Measurements from ENCODE around the gene SGSH. TPM values are rescaled to one million over a fixed set of nuclear protein-coding genes. Genes with fewer than 3 reads are reported as not detected.

The SGSH gene
- total RNA-seq, 1 donor from 2014 or later, result 53.7 TPM

GRCh38 chr17:80176757-80177156, 43.4 kb downstream of the SGSH start:
- Mint-ChIP-seq H3K36me3 (no peaks in the 10 kb centered on the region), H3K27me3 (ENCODE audit: low read depth) (no peaks in the 10 kb centered on the region), H3K4me3 (no peak overlapping the region), H3K27ac (no peak overlapping the region), H3K4me1 (peaks cover 3% of the 10 kb centered on the region), H3K9me3 (no peaks in the 10 kb centered on the region)
- TF ChIP-seq, protein P1, sequence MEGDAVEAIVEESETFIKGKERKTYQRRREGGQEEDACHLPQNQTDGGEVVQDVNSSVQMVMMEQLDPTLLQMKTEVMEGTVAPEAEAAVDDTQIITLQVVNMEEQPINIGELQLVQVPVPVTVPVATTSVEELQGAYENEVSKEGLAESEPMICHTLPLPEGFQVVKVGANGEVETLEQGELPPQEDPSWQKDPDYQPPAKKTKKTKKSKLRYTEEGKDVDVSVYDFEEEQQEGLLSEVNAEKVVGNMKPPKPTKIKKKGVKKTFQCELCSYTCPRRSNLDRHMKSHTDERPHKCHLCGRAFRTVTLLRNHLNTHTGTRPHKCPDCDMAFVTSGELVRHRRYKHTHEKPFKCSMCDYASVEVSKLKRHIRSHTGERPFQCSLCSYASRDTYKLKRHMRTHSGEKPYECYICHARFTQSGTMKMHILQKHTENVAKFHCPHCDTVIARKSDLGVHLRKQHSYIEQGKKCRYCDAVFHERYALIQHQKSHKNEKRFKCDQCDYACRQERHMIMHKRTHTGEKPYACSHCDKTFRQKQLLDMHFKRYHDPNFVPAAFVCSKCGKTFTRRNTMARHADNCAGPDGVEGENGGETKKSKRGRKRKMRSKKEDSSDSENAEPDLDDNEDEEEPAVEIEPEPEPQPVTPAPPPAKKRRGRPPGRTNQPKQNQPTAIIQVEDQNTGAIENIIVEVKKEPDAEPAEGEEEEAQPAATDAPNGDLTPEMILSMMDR (IDR thresholded peaks at IDR 0.05; ENCODE audit: unreplicated experiment), result no peak
- no peak for DNase-seq (ENCODE audit: low spot score in 2 of 2, unreplicated experiment in 2 of 2)

- no peaks in the 10 kb centered on the region for H3K27me3 Mint-ChIP-seq (ENCODE audit: low read depth)
- TF ChIP-seq, protein P1 (IDR thresholded peaks at IDR 0.05; ENCODE audit: unreplicated experiment), result no peak
- peaks cover 15% of the 10 kb centered on the region for H3K4me1 Mint-ChIP-seq
- H3K9me3 Mint-ChIP-seq, result peaks cover 1% of the 10 kb centered on the region
- H3K36me3 Mint-ChIP-seq, result no peaks in the 10 kb centered on the region
- H3K4me3 Mint-ChIP-seq, result no peak overlapping the region
- H3K27ac Mint-ChIP-seq, result no peak overlapping the region
- no peak for DNase-seq (ENCODE audit: low spot score in 2 of 2, unreplicated experiment in 2 of 2)
Observed at GRCh38 chr17:80173916-80174315, 46.2 kb downstream of the SGSH start.

DNA sequence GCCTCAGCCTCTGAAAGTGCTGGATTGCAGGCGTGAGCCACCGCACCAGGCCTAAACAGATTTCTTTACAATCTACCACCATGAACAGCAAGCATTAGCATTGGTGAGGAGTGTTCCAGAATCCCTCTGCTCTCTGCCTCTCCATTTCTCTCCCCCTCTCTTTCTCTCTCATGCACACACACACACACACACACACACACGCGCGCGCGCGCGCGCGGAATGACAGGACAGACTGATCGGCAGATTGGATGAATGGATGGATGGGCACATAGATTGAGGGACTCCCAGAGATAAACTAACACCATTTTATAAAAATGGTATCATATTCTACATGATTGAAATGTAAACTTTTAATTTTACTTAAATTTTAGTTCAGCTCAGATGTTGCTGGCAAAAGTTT, 47.0 kb downstream of the SGSH start:
- Mint-ChIP-seq H3K36me3 (no peaks in the 10 kb centered on the region), H3K27me3 (ENCODE audit: low read depth) (no peaks in the 10 kb centered on the region), H3K9me3 (peaks cover 3% of the 10 kb centered on the region), H3K4me1 (peaks cover 21% of the 10 kb centered on the region), H3K27ac (no peak overlapping the region), H3K4me3 (no peak overlapping the region)
- no peak for DNase-seq (ENCODE audit: low spot score in 2 of 2, unreplicated experiment in 2 of 2)
- TF ChIP-seq, protein P1 (IDR thresholded peaks at IDR 0.05; ENCODE audit: unreplicated experiment), result no peak

DNA sequence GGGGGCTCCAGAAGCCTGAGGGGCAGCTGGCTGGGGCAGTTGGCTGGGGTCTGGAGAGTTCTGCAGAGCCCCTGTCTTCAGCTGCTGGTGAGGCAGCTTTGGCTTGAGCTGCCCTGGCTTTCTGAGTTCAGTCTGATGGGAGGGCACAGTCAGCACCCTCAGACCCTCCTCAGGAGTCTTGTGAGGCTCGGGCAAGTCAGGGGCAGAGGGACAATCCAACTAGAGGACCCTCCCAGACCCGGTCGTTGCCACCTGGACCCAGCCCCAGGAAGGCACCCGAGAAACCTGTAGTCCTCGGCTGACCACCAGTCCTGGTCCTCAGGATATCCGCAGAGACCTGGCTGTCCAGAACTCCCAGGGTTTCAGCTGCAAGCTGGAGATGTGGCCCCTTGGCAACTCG, 48.5 kb downstream of the SGSH start:
- no peak overlapping the region for H3K27ac Mint-ChIP-seq
- TF ChIP-seq, protein P1 (IDR thresholded peaks at IDR 0.05; ENCODE audit: unreplicated experiment), result no peak
- no peaks in the 10 kb centered on the region for H3K36me3 Mint-ChIP-seq
- peaks cover 23% of the 10 kb centered on the region for H3K4me1 Mint-ChIP-seq
- H3K4me3 Mint-ChIP-seq, result no peak overlapping the region
- peaks cover 3% of the 10 kb centered on the region for H3K9me3 Mint-ChIP-seq
- DNase-seq (ENCODE audit: low spot score in 2 of 2, unreplicated experiment in 2 of 2), result no peak
- H3K27me3 Mint-ChIP-seq (ENCODE audit: low read depth), result no peaks in the 10 kb centered on the region

- Mint-ChIP-seq H3K4me1 (peaks cover 22% of the 10 kb centered on the region), H3K27ac (peak within 1 kb of the TSS; percentile 51), H3K4me3 (peak within 1 kb of the TSS; percentile 58), H3K9me3 (peaks cover 3% of the 10 kb centered on the region), H3K36me3 (no peaks in the 10 kb centered on the region), H3K27me3 (ENCODE audit: low read depth) (no peaks in the 10 kb centered on the region)
- DNase-seq (ENCODE audit: low spot score in 2 of 2, unreplicated experiment in 2 of 2), result peak in 1 of 2 experiments; percentile 65
- TF ChIP-seq, protein P1 (IDR thresholded peaks at IDR 0.05; ENCODE audit: unreplicated experiment), result no peak
Observed at GRCh38 chr17:80169784-80170500, 50.2 kb downstream of the SGSH start, which contains the start of gene CARD14. TSS of gene CARD14 (plus strand) at chr17:80170030. CDS start at chr17:80181439, 11,409 bp downstream.
